Measurements from ENCODE around the gene KIAA1958.

The KIAA1958 gene

DNA sequence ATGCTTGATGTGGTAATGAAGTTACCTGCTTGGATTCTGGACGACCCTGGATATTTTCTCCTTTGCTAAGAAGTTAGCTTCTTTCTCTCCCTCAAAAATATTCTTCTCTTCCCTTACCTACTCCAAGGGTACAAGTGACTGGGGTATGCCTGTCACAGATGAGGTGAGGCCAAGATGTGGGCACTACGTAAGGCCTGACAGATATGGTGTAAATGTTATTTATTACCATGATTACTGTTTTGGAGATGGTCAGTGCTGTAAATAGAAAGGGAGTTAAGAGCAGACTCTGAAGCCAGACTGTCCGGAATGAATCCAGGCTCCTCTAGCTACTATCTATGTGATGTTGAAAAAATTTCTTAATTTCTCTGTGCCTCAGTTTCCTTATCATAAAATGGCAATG is 1.1 kb upstream of the KIAA1958 start:
- H3K9me3 Mint-ChIP-seq, result no peaks in the 10 kb centered on the region
- no peak for TF ChIP-seq CTCF (IDR thresholded peaks at IDR 0.05; ENCODE audit: unreplicated experiment in 3 of 3)

DNA sequence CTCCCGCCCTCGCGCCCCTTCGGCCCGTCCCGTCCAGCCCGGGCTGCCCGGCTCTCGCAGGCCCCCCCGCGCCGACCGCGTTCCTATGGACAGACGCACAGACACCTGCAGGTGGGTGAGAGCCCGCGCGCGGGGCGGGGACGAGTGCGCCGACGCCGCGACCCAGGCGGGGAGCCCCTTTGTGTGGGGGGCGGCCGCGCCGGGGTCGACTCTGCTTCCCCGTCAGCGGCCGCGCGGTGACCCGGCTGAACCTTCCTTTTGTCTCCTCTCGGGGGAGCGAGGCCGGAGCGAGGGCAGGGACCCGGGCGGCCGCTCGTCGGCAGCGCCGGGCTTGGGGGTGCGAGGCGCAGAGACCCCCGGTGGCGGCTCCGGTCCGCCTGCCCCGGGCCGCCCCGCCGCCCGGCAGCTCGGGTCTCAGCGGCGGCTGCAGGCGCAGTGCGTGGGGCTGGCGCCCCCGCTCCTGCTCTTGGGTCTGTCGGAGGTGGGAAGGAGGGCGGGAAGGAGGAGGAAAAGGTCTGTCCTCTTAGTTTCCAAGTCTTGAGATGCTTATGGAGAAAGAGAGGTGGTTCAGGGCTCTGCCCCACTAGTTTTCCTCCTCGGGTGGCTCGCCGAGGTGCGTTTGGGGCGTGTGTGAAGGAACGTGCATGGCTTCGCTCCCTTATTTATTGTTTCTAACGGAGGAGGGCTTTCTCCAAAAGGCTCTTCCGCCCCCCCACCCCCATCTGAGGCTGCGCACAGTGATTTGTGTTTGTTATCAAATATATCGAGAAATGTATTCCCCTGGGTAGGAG is 576 bp downstream of the KIAA1958 start:
- no peak for TF ChIP-seq CTCF (IDR thresholded peaks at IDR 0.05; ENCODE audit: unreplicated experiment in 3 of 3)
- H3K27me3 Mint-ChIP-seq (ENCODE audit: low read depth), result peaks cover 10% of the 10 kb centered on the region
- peaks cover 15% of the 10 kb centered on the region for H3K36me3 Mint-ChIP-seq (ENCODE audit: low read depth)
- H3K4me3 Mint-ChIP-seq, result peak overlapping the region; percentile 97 to 100 (median 100)
- peaks cover 35% of the 10 kb centered on the region for H3K4me1 Mint-ChIP-seq
- peak overlapping the region; percentile 87 to 98 (median 97) for H3K27ac Mint-ChIP-seq
- peaks cover 3% of the 10 kb centered on the region for H3K9me3 Mint-ChIP-seq

More for the DNA sequence above, 1.1 kb upstream of the KIAA1958 start:
- H3K27me3 Mint-ChIP-seq (ENCODE audit: low read depth), result peaks cover 10% of the 10 kb centered on the region
- peak overlapping the region; percentile 98 to 100 (median 99) for H3K4me3 Mint-ChIP-seq
- H3K36me3 Mint-ChIP-seq (ENCODE audit: low read depth), result peaks cover 14% of the 10 kb centered on the region
- H3K4me1 Mint-ChIP-seq, result peaks cover 35% of the 10 kb centered on the region
- peak overlapping the region; percentile 84 to 93 (median 91) for H3K27ac Mint-ChIP-seq

- Mint-ChIP-seq H3K36me3 (ENCODE audit: low read depth) (peaks cover 20% of the 10 kb centered on the region), H3K4me1 (peaks cover 35% of the 10 kb centered on the region), H3K4me3 (peak overlapping the region; percentile 97 to 100 (median 100)), H3K9me3 (peaks cover 6% of the 10 kb centered on the region), H3K27me3 (ENCODE audit: low read depth) (peaks cover 10% of the 10 kb centered on the region), H3K27ac (peak overlapping the region; percentile 87 to 98 (median 97))
- no peak for TF ChIP-seq CTCF (IDR thresholded peaks at IDR 0.05; ENCODE audit: unreplicated experiment in 3 of 3)
Observed at GRCh38 chr9:112487799-112488340, 1.2 kb downstream of the KIAA1958 start.

- Mint-ChIP-seq H3K27me3 (ENCODE audit: low read depth) (peaks cover 10% of the 10 kb centered on the region), H3K9me3 (peaks cover 18% of the 10 kb centered on the region), H3K36me3 (ENCODE audit: low read depth) (peaks cover 33% of the 10 kb centered on the region)
Observed at GRCh38 chr9:112489039-112489546, 2.5 kb downstream of the KIAA1958 start.

GRCh38 chr9:112489876-112490666 is 3.4 kb downstream of the KIAA1958 start:
- H3K27me3 Mint-ChIP-seq (ENCODE audit: low read depth), result peaks cover 10% of the 10 kb centered on the region
- H3K4me3 Mint-ChIP-seq, result peak overlapping the region; percentile 55 to 60 (median 57)
- H3K4me1 Mint-ChIP-seq, result peaks cover 35% of the 10 kb centered on the region
- H3K9me3 Mint-ChIP-seq, result peaks cover 27% of the 10 kb centered on the region
- peaks cover 42% of the 10 kb centered on the region for H3K36me3 Mint-ChIP-seq (ENCODE audit: low read depth)
- peak overlapping the region; percentile 55 to 92 (median 60) for H3K27ac Mint-ChIP-seq
- TF ChIP-seq CTCF (IDR thresholded peaks at IDR 0.05; ENCODE audit: unreplicated experiment in 3 of 3), result no peak

More at GRCh38 chr9:112489039-112489546, 2.5 kb downstream of the KIAA1958 start:
- Mint-ChIP-seq H3K4me1 (peaks cover 35% of the 10 kb centered on the region), H3K4me3 (peak overlapping the region; percentile 72 to 100 (median 79)), H3K27ac (peak overlapping the region; percentile 55 to 88 (median 77))
- no peak for TF ChIP-seq CTCF (IDR thresholded peaks at IDR 0.05; ENCODE audit: unreplicated experiment in 3 of 3)

Data from nephron (organoid).